A673 (cell line): ENCODE measurements around the gene JMJD1C. TPM values are rescaled to one million over a fixed set of nuclear protein-coding genes. Genes with fewer than 3 reads are reported as not detected.

Experiments used
- BruUV-seq: library from RNA; stranded (reverse); fragments of 400-500 nt; replicated peaks from 2 replicates; lab custom pipeline; 2021; lab: Mats Ljungman, UMichigan
- CTCF ChIA-PET: fragments of 300-600 bp; sonication (Branson Sonifier 250); formaldehyde crosslinking; loops from one replicate; lab custom pipeline; 2022; ENCODE audit warnings: antibody characterized with exemption; lab: Charles Lee
- POLR2A ChIA-PET: fragments of 300-600 bp; sonication (Branson Sonifier 250); formaldehyde crosslinking; loops from one replicate; lab custom pipeline; 2022; ENCODE audit warnings: antibody characterized with exemption; ENCODE audit not compliant: low non-redundant PET; lab: Charles Lee
- DNase-seq: peaks from one replicate; pipeline ENCODE4 v3.0.0-alpha.2; 2015; ENCODE audit warnings: low spot score
- H3K27ac ChIP-seq: fragments of 200-600 bp; sonication (generic); 2 replicates; pipeline ENCODE4 v1.5.1; 2016; ENCODE audit warnings: mixed run types, low read depth, mild to moderate bottlenecking, mixed read lengths, antibody characterized with exemption, low read length; ENCODE audit not compliant: poor library complexity, severe bottlenecking
- H3K27me3 ChIP-seq: fragments of 200-600 bp; sonication (generic); replicated peaks from 2 replicates; pipeline ENCODE4 v1.6.1; 2017; ENCODE audit warnings: mixed run types, low read depth, mild to moderate bottlenecking, mixed read lengths, antibody characterized with exemption, low read length; ENCODE audit not compliant: insufficient read depth, poor library complexity
- H3K36me3 ChIP-seq: fragments of 200-600 bp; sonication (generic); 2 replicates; pipeline ENCODE4 v1.6.1; 2016; ENCODE audit warnings: mixed run types, mild to moderate bottlenecking, mixed read lengths, antibody characterized with exemption, low read length; ENCODE audit not compliant: insufficient read depth, poor library complexity, severe bottlenecking
- H3K4me1 ChIP-seq: fragments of 200-600 bp; sonication (generic); 2 replicates; pipeline ENCODE4 v1.6.1; 2017; ENCODE audit warnings: mixed run types, mild to moderate bottlenecking, mixed read lengths, antibody characterized with exemption, low read length; ENCODE audit not compliant: insufficient read depth, poor library complexity, severe bottlenecking
- H3K4me3 ChIP-seq: fragments of 200-600 bp; sonication (generic); 2 replicates; pipeline ENCODE4 v1.5.1; 2016; ENCODE audit warnings: low read depth, mixed run types, mild to moderate bottlenecking, mixed read lengths, low read length; ENCODE audit not compliant: poor library complexity, severe bottlenecking
- H3K9me3 ChIP-seq: fragments of 200-600 bp; sonication (generic); 2 replicates; pipeline ENCODE4 v1.6.1; 2016; ENCODE audit warnings: mixed run types, low read depth, mild to moderate bottlenecking, mixed read lengths, antibody characterized with exemption, low read length; ENCODE audit not compliant: poor library complexity, severe bottlenecking
- EZH2 ChIP-seq: fragments of 200-600 bp; sonication (generic); IDR thresholded peaks from 2 replicates; pipeline ENCODE4 v1.6.1; 2017; ENCODE audit warnings: borderline replicate concordance, low read depth, mild to moderate bottlenecking, mixed read lengths, antibody characterized with exemption, low read length; ENCODE audit not compliant: poor library complexity, severe bottlenecking
- intact Hi-C: fragments of 100-400 bp; cut with micrococcal nuclease; formaldehyde crosslinking; loops from one replicate; pipeline ENCODE4 v1.10.0; 2022; ENCODE audit not compliant: unreplicated experiment
- total RNA-seq: library from RNA; stranded (reverse); gene quantifications from 2 replicates; pipeline ENCODE4 v1.2.3, GENCODE V29; 2021
- TF ChIP-seq, protein P1 (sequence below): fragments of 300-800, 200-600 bp; sonication (generic); conservative IDR thresholded peaks from 2 replicates; pipeline ENCODE4 v1.5.1; 2017; ENCODE audit warnings: low read depth, mild to moderate bottlenecking, antibody characterized with exemption, low read length, moderate library complexity, mixed read lengths

Gene JMJD1C
- total RNA-seq, 1 experiment from 2014 or later, result 71.4 TPM

DNA sequence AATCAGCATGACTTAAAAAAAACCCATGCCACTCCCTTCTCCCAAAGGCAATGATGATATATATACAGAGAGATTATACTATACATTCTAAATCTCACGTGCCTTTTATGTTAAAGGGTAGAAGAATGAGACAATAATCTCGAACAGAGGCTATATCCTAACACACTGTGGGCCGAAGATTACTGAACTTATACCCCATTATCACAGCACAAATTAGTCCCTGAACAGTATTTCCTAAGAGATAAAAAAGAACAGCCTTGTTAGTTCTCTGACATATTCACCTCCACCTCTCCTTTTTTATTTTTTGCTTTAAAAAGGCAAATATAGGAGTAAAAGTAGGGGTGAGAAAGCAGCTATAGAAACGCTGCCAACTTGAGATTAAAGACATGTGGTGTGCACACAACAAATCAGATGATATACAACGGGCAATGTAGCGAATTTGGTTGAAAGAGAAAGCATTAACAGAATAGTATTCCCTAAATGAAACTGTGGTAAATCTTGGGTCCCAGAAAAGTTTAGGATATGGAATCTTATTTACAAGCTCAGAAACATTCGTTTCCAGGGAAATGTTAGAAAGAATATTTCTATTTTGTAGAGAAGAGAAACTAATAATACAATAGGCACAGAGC is 69.5 kb downstream of the JMJD1C start:
- DNase-seq, result peak; percentile 47
- H3K4me3 ChIP-seq, result peak overlapping the region; percentile 28
- intact Hi-C loops, result no loop called here
- TF ChIP-seq, protein P1, sequence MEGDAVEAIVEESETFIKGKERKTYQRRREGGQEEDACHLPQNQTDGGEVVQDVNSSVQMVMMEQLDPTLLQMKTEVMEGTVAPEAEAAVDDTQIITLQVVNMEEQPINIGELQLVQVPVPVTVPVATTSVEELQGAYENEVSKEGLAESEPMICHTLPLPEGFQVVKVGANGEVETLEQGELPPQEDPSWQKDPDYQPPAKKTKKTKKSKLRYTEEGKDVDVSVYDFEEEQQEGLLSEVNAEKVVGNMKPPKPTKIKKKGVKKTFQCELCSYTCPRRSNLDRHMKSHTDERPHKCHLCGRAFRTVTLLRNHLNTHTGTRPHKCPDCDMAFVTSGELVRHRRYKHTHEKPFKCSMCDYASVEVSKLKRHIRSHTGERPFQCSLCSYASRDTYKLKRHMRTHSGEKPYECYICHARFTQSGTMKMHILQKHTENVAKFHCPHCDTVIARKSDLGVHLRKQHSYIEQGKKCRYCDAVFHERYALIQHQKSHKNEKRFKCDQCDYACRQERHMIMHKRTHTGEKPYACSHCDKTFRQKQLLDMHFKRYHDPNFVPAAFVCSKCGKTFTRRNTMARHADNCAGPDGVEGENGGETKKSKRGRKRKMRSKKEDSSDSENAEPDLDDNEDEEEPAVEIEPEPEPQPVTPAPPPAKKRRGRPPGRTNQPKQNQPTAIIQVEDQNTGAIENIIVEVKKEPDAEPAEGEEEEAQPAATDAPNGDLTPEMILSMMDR, result no peak
- TF ChIP-seq EZH2, result no peak
- BruUV-seq, result no TSS peak
- no peak overlapping the region for H3K27ac ChIP-seq
- ChIA-PET CTCF (interaction anchor here (0.6 to 1.2 kb wide), 2 partner anchors 229 to 647 kb away, joined by 3 read pairs; no protein-coding TSS in a partner anchor), POLR2A (no interaction called here)
- no peaks in the 10 kb centered on the region for H3K36me3 ChIP-seq
- H3K27me3 ChIP-seq, result no peaks in the 10 kb centered on the region
- peaks cover 9% of the 10 kb centered on the region for H3K4me1 ChIP-seq
- H3K9me3 ChIP-seq, result no peaks in the 10 kb centered on the region

DNA sequence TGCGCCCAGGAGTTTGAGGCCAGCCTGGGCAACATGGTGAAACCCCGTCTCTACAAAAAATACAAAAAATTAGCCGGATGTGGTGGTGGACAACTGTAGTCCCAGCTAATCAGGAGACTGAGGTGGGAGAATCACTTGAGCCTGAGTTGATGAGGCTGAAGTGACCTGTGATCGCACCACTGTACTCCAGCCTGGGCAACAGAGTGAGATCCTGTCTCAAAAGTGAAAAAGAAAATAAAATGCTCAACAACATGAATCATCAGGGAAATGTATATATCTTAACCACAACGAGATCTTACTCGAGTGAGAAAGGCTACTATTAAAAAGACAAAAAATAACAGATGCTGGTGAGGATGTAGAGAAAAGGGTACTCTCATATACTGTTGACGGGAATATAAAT is 72.7 kb downstream of the JMJD1C start:
- H3K4me3 ChIP-seq, result no peak overlapping the region
- TF ChIP-seq, protein P1, result no peak
- no peak for TF ChIP-seq EZH2
- H3K4me1 ChIP-seq, result peaks cover 9% of the 10 kb centered on the region
- POLR2A ChIA-PET, result no interaction called here
- H3K27ac ChIP-seq, result no peak overlapping the region
- BruUV-seq, result no TSS peak
- DNase-seq, result no peak
- H3K27me3 ChIP-seq, result no peaks in the 10 kb centered on the region
- no peaks in the 10 kb centered on the region for H3K36me3 ChIP-seq
- H3K9me3 ChIP-seq, result peaks cover 22% of the 10 kb centered on the region
- intact Hi-C loops, result no loop called here
- CTCF ChIA-PET, result no interaction called here

DNA sequence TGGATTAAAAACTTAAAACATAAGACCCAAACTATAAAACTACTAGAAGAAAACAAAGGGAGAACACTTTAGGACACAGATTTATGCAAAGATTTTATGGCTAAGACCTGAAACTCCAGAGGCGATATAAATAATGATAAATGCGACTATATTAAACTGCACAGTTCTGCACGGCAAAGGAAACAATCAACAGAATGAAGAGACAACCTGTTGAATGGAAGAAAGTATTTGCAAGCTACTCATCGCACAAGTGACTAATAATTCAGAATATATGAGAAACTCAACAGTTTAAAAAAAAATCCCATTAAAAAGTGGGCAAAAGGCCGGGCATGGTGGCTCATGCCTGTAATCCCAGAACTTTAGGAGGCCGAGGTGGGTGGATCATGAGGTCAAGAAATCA is 73.6 kb downstream of the JMJD1C start:
- intact Hi-C loops, result no loop called here
- TF ChIP-seq, protein P1, result no peak
- no peak for TF ChIP-seq EZH2
- POLR2A ChIA-PET, result no interaction called here
- H3K27me3 ChIP-seq, result no peaks in the 10 kb centered on the region
- no peaks in the 10 kb centered on the region for H3K36me3 ChIP-seq
- no peak for DNase-seq
- CTCF ChIA-PET, result no interaction called here
- H3K9me3 ChIP-seq, result peaks cover 24% of the 10 kb centered on the region
- H3K4me1 ChIP-seq, result peaks cover 9% of the 10 kb centered on the region
- no peak overlapping the region for H3K4me3 ChIP-seq
- no peak overlapping the region for H3K27ac ChIP-seq
- BruUV-seq, result no TSS peak
